HL-60 (cell line): Measurements from ENCODE around the gene KCNC1.

Experiments
- DNase-seq, 2 experiments: peaks; one replicate each; pipeline ENCODE4 v3.0.0-alpha.2; 2010 to 2020; ENCODE audit warnings: low read depth in 1 of 2, low spot score in 1 of 2
- H3K27ac ChIP-seq: fragments of 250-450 bp; sonication (Bioruptor Pico); replicated peaks from 2 replicates; pipeline ENCODE4 v1.5.1; 2020; ENCODE audit warnings: mild to moderate bottlenecking, moderate library complexity
- H3K27me3 ChIP-seq: fragments of 250-450 bp; sonication (Bioruptor Pico); 2 replicates; pipeline ENCODE4 v1.5.1; 2021; ENCODE audit warnings: mild to moderate bottlenecking, moderate library complexity; ENCODE audit not compliant: insufficient read depth, poor library complexity, severe bottlenecking
- H3K4me3 ChIP-seq: replicated peaks from 2 replicates; pipeline ENCODE4 v1.5.1; 2011; ENCODE audit warnings: mild to moderate bottlenecking, control low read depth, low read length; ENCODE audit not compliant: insufficient read depth
- CTCF ChIP-seq: IDR thresholded peaks from one replicate; pipeline ENCODE4 v1.5.1; 2011; ENCODE audit warnings: low read length, control low read depth, inconsistent platforms; ENCODE audit not compliant: insufficient read depth
- GABPA ChIP-seq: IDR thresholded peaks from 2 replicates; pipeline ENCODE4 v1.6.1; 2012; ENCODE audit warnings: low read depth
- POLR2AphosphoS5 ChIP-seq: IDR thresholded peaks from 2 replicates; pipeline ENCODE4 v1.6.1; 2012; ENCODE audit warnings: low read depth
- REST ChIP-seq: IDR thresholded peaks from 2 replicates; pipeline ENCODE4 v1.6.1; 2012; ENCODE audit warnings: low read depth; ENCODE audit not compliant: insufficient replicate concordance
- SPI1 ChIP-seq: IDR thresholded peaks from 2 replicates; pipeline ENCODE4 v1.6.1; 2012; ENCODE audit warnings: low read depth, mild to moderate bottlenecking, borderline replicate concordance

The KCNC1 gene

GRCh38 chr11:17696741-17697140 is 37.8 kb upstream of the KCNC1 start:
- H3K27me3 ChIP-seq = peaks cover 39% of the 10 kb centered on the region
- no peak overlapping the region for H3K27ac ChIP-seq
- no peak overlapping the region for H3K4me3 ChIP-seq
- DNase-seq = no peak
- TF ChIP-seq SPI1 (peak; percentile 43; the same call in 1 of the 2 replicates), REST (no peak)

- no peak overlapping the region for H3K27ac ChIP-seq
- no peak overlapping the region for H3K4me3 ChIP-seq
- H3K27me3 ChIP-seq = peaks cover 39% of the 10 kb centered on the region
- no peak for DNase-seq
- TF ChIP-seq GABPA (no peak), CTCF (no peak), SPI1 (no peak), REST (no peak), POLR2AphosphoS5 (no peak)
These were observed 37.2 kb upstream of the KCNC1 start for GRCh38 chr11:17697175-17697949.

GRCh38 chr11:17699147-17700114 is 35.1 kb upstream of the KCNC1 start:
- Histone ChIP-seq H3K4me3 (no peak overlapping the region), H3K27ac (no peak overlapping the region), H3K27me3 (peaks cover 25% of the 10 kb centered on the region)
- no peak for DNase-seq
- no peak for TF ChIP-seq POLR2AphosphoS5
- TF ChIP-seq REST = no peak
- no peak for TF ChIP-seq GABPA
- no peak for TF ChIP-seq SPI1
- TF ChIP-seq CTCF = no peak
